HUES48 (cell line): ENCODE data around the gene NQO2.

Experiments
- H3K27ac ChIP-seq: one replicate; pipeline ENCODE4 v1.7.0; 2013; ENCODE audit warnings: low read depth, low read length, inconsistent platforms
- H3K27me3 ChIP-seq: 2 replicates; pipeline ENCODE4 v1.6.1; 2013; ENCODE audit warnings: mild to moderate bottlenecking, low read length; ENCODE audit not compliant: control insufficient read depth, insufficient read depth
- H3K36me3 ChIP-seq: 2 replicates; pipeline ENCODE4 v1.6.1; 2013; ENCODE audit warnings: low read length; ENCODE audit not compliant: control insufficient read depth, insufficient read depth
- H3K4me1 ChIP-seq: 2 replicates; pipeline ENCODE4 v1.6.1; 2013; ENCODE audit warnings: mild to moderate bottlenecking, low read length; ENCODE audit not compliant: control insufficient read depth, insufficient read depth
- H3K4me3 ChIP-seq: 2 replicates; pipeline ENCODE4 v1.5.1; 2013; ENCODE audit warnings: mild to moderate bottlenecking, low read depth, low read length
- H3K9ac ChIP-seq: 2 replicates; pipeline ENCODE4 v1.6.1; 2013; ENCODE audit warnings: mild to moderate bottlenecking, low read depth, low read length, moderate library complexity
- H3K9me3 ChIP-seq: 2 replicates; pipeline ENCODE4 v1.6.1; 2013; ENCODE audit warnings: low read length; ENCODE audit not compliant: control insufficient read depth, insufficient read depth

Gene NQO2

GRCh38 chr6:2960935-2961334 lies 38.8 kb upstream of the NQO2 start:
- H3K4me1 ChIP-seq, result peaks cover 41% of the 10 kb centered on the region
- H3K27ac ChIP-seq, result no peak overlapping the region
- H3K36me3 ChIP-seq, result no peaks in the 10 kb centered on the region
- H3K27me3 ChIP-seq, result no peaks in the 10 kb centered on the region
- no peaks in the 10 kb centered on the region for H3K9me3 ChIP-seq
- H3K9ac ChIP-seq, result no peak overlapping the region
- H3K4me3 ChIP-seq, result no peak overlapping the region

GRCh38 chr6:2961506-2961905 lies 38.2 kb upstream of the NQO2 start:
- Histone ChIP-seq H3K4me1 (peaks cover 45% of the 10 kb centered on the region), H3K4me3 (no peak overlapping the region), H3K9me3 (no peaks in the 10 kb centered on the region), H3K27ac (no peak overlapping the region), H3K27me3 (no peaks in the 10 kb centered on the region), H3K9ac (no peak overlapping the region), H3K36me3 (no peaks in the 10 kb centered on the region)

- H3K4me3 ChIP-seq, result no peak overlapping the region
- H3K9ac ChIP-seq, result no peak overlapping the region
- H3K4me1 ChIP-seq, result peaks cover 50% of the 10 kb centered on the region
- H3K27ac ChIP-seq, result no peak overlapping the region
- no peaks in the 10 kb centered on the region for H3K36me3 ChIP-seq
- no peaks in the 10 kb centered on the region for H3K27me3 ChIP-seq
- H3K9me3 ChIP-seq, result no peaks in the 10 kb centered on the region
Observed at GRCh38 chr6:2962004-2962403, 37.7 kb upstream of the NQO2 start.

DNA sequence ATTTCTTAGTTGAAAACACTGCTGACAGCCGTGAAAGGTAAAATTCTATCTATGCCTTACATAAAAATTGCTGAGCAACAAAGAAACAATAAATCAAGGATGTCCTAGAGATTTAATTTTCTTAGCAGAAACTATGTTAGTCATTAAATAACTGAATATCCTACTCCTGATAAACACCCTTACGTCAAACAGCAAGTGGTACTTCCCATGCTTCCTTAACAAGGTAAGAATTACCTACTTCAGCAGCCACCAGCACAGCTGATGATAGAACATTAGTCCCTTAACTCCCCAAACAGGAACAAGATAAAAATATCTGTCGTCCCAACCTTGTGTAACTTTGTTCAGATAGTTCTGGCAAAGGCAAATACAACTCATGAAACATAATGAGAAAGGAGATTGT lies 37.1 kb upstream of the NQO2 start:
- H3K36me3 ChIP-seq, result no peaks in the 10 kb centered on the region
- no peak overlapping the region for H3K9ac ChIP-seq
- H3K4me3 ChIP-seq, result no peak overlapping the region
- H3K9me3 ChIP-seq, result no peaks in the 10 kb centered on the region
- no peaks in the 10 kb centered on the region for H3K27me3 ChIP-seq
- peaks cover 50% of the 10 kb centered on the region for H3K4me1 ChIP-seq
- no peak overlapping the region for H3K27ac ChIP-seq

GRCh38 chr6:2963756-2964155 lies 35.9 kb upstream of the NQO2 start:
- no peak overlapping the region for H3K9ac ChIP-seq
- no peaks in the 10 kb centered on the region for H3K27me3 ChIP-seq
- H3K36me3 ChIP-seq, result no peaks in the 10 kb centered on the region
- no peak overlapping the region for H3K4me3 ChIP-seq
- no peak overlapping the region for H3K27ac ChIP-seq
- peaks cover 50% of the 10 kb centered on the region for H3K4me1 ChIP-seq
- no peaks in the 10 kb centered on the region for H3K9me3 ChIP-seq

DNA sequence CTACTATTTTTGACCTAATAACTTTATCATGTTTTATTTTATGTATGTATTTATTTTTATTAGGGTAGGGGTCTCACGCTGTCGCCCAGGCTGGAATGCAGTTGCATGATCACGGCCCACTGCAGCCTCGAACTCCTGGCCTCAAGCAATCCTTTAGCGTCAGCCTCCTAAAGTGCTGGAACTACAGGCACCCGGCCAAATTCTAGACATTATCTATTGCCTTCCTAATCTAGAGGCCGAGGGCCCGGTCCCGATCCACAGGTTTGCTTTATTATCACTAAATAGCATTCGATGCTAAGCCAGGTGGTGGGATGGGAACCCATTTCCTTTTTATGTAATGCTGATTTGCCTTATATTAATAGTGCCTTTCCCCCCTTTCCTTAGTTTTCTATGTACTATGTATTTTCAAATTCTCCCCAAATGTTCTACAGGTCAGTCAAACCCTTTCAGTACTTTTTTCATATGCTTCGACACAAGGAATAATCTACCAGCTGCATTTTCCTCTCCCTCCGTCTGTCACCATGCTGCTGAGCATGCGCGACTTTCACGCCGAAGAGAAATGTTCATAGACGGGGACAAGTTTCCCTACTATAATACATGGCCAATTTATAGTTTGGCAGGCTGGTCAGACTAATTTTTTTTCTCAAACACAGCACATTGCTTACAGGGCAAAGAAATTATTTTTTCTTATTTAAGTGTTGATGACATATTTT lies 34.7 kb upstream of the NQO2 start:
- Histone ChIP-seq H3K4me3 (no peak overlapping the region), H3K4me1 (peaks cover 42% of the 10 kb centered on the region), H3K27me3 (no peaks in the 10 kb centered on the region), H3K27ac (no peak overlapping the region), H3K9me3 (no peaks in the 10 kb centered on the region), H3K9ac (no peak overlapping the region), H3K36me3 (no peaks in the 10 kb centered on the region)

GRCh38 chr6:2966347-2966746 lies 33.3 kb upstream of the NQO2 start:
- Histone ChIP-seq H3K9ac (no peak overlapping the region), H3K27ac (no peak overlapping the region), H3K9me3 (no peaks in the 10 kb centered on the region), H3K27me3 (no peaks in the 10 kb centered on the region), H3K36me3 (no peaks in the 10 kb centered on the region), H3K4me3 (no peak overlapping the region), H3K4me1 (peaks cover 37% of the 10 kb centered on the region)

DNA sequence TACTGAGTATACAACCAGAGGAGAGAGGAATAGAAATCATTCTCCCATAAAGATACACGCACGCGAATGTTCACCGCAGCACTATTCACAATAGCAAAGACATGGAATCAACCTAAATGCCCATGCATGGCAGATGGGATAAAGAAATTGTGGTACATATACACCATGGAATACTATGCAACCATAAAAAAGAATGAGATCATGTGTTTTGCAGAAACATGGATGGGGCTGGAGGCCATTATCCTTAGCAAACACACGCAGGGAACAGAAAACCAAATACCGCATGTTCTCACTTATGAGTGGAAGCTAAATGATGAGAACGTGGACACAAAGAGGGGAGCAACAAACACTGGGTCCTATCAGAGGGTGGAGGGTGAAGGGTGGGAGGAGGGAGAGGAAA lies 31.8 kb upstream of the NQO2 start:
- H3K9ac ChIP-seq, result no peak overlapping the region
- H3K4me3 ChIP-seq, result no peak overlapping the region
- no peaks in the 10 kb centered on the region for H3K9me3 ChIP-seq
- peaks cover 22% of the 10 kb centered on the region for H3K4me1 ChIP-seq
- no peaks in the 10 kb centered on the region for H3K36me3 ChIP-seq
- H3K27me3 ChIP-seq, result no peaks in the 10 kb centered on the region
- no peak overlapping the region for H3K27ac ChIP-seq

DNA sequence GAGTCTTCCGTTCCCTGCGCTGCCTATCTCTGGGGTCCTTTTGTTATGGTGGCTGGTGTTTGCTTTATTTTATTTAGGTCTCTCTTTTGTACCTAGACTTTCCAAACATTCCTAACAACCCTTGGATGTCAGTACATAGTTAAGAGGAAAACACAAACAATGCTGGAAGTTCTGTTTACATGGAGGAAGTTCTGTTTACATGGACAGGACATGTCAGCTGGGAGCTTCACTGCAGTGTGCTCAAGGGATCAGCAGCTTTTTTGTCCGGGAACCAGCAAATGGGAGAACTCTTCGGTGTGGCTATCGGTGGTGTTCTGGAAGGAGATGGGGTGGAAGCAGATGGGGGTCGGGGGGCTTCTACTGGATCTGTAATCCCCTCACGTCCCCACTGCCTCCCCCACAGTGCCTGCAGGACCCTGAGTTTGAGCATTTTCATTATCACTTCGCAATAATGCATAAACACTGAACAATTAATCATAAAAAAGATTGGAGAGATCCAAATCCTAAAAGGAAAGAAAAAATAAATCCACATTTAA lies 31.0 kb upstream of the NQO2 start:
- H3K9me3 ChIP-seq, result no peaks in the 10 kb centered on the region
- no peak overlapping the region for H3K9ac ChIP-seq
- H3K36me3 ChIP-seq, result no peaks in the 10 kb centered on the region
- no peak overlapping the region for H3K27ac ChIP-seq
- H3K4me1 ChIP-seq, result peaks cover 17% of the 10 kb centered on the region
- H3K27me3 ChIP-seq, result no peaks in the 10 kb centered on the region
- no peak overlapping the region for H3K4me3 ChIP-seq

DNA sequence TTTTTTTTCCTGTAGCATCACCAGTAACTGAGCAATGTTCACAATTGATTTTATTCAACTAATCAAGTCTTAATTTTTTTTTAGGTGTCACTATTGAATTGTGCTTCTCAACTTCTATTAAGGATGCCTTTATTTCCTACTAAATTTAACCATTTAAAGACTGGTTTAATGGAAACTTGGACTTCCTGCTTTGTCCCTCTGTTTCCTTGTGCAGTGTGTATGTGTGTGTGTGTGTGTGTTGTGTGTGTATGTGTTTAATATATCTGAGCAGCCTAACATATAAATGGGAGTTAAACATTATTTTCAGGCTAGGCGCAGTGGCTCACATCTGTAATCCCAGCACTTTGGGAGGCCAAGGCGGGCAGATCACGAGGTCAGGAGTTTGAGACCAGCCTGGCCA lies 30.1 kb upstream of the NQO2 start:
- Histone ChIP-seq H3K27ac (no peak overlapping the region), H3K27me3 (no peaks in the 10 kb centered on the region), H3K4me1 (peaks cover 17% of the 10 kb centered on the region), H3K36me3 (no peaks in the 10 kb centered on the region), H3K9ac (no peak overlapping the region), H3K9me3 (no peaks in the 10 kb centered on the region), H3K4me3 (no peak overlapping the region)

DNA sequence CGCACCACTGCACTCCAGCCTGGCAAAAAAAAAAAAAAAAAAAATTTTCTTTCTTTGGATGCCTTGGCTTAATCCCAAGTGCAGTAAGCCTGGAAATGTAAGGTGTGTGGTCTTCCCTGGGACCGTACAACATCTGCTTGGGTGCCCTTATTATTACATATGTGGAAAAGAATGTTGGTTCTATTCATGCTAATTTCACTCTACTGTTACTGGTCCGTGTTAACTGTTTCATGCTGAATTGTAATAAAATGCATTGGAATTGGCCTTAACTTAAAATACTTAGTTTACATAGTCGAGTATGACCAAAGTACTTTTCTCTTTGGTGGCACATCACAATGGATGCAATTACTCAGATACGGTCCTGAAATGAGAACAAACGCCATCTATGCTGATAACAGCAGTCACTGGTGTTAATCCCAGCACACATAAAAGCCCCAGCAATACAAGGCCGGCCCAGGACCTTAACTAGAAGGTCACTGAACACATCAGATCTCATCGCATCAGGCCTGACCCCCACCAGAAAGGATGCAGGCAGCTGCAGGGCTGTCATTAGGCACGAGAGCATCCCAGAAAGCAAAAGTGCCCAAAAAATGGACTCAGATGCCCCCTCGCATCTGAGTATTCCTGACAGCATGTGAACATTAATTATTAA lies 29.5 kb upstream of the NQO2 start:
- no peaks in the 10 kb centered on the region for H3K27me3 ChIP-seq
- peaks cover 17% of the 10 kb centered on the region for H3K4me1 ChIP-seq
- no peak overlapping the region for H3K27ac ChIP-seq
- H3K36me3 ChIP-seq, result no peaks in the 10 kb centered on the region
- peak overlapping the region; percentile 63; the same call in 1 of the 2 replicates for H3K4me3 ChIP-seq
- H3K9ac ChIP-seq, result no peak overlapping the region
- H3K9me3 ChIP-seq, result no peaks in the 10 kb centered on the region
